SK-N-SH treated with all-trans-retinoic acid at 6 μM for 48 hours (cell line): Measurements from ENCODE around the gene WWC2.

Experiments used
- ATAC-seq: fragments of 200-7000 bp; cut with Tn5 transposase; 3 replicates; pipeline ENCODE4 v1.9.1; 2020; ENCODE audit warnings: mild to moderate bottlenecking, moderate library complexity
- ARNTL ChIP-seq: fragments of 450-650 bp; formaldehyde crosslinking; IDR thresholded peaks from 2 replicates; pipeline ENCODE4 v1.5.0; 2020; ENCODE audit warnings: low read depth, mild to moderate bottlenecking, moderate library complexity, borderline replicate concordance
- BACH2 ChIP-seq: fragments of 250-450 bp; sonication (Bioruptor Pico); IDR thresholded peaks from 2 replicates; pipeline ENCODE4 v1.9.0; 2021; ENCODE audit warnings: mild to moderate bottlenecking, borderline replicate concordance
- CSDC2 ChIP-seq: fragments of 250-450 bp; sonication (Bioruptor Pico); IDR thresholded peaks from 2 replicates; pipeline ENCODE4 v1.5.0; 2020; ENCODE audit warnings: mild to moderate bottlenecking, moderate library complexity
- ESRRG ChIP-seq: fragments of 250-450 bp; sonication (Bioruptor Pico); IDR thresholded peaks from 2 replicates; pipeline ENCODE4 v1.6.1; 2021; ENCODE audit warnings: mild to moderate bottlenecking
- GLIS3 ChIP-seq: fragments of 250-450 bp; sonication (Bioruptor Pico); IDR thresholded peaks from 2 replicates; pipeline ENCODE4 v1.5.0; 2020; ENCODE audit warnings: mild to moderate bottlenecking, moderate library complexity
- ISL1 ChIP-seq: fragments of 250-450 bp; sonication (Bioruptor Pico); IDR thresholded peaks from 2 replicates; pipeline ENCODE4 v2.1.2; 2022; ENCODE audit warnings: mild to moderate bottlenecking, moderate library complexity
- OSR1 ChIP-seq: fragments of 250-450 bp; sonication (Bioruptor Pico); IDR thresholded peaks from 2 replicates; pipeline ENCODE4 v1.8.0; 2022; ENCODE audit warnings: moderate library complexity, mild to moderate bottlenecking, inconsistent platforms
- PATZ1 ChIP-seq: fragments of 250-450 bp; sonication (Bioruptor Pico); IDR thresholded peaks from 2 replicates; pipeline ENCODE4 v1.8.0; 2020; ENCODE audit warnings: mild to moderate bottlenecking, moderate library complexity, borderline replicate concordance
- POU6F1 ChIP-seq: fragments of 250-450 bp; sonication (Bioruptor Pico); IDR thresholded peaks from 2 replicates; pipeline ENCODE4 v1.8.0; 2021; ENCODE audit warnings: low read depth, mild to moderate bottlenecking, moderate library complexity, borderline replicate concordance
- PPARA ChIP-seq: fragments of 250-450 bp; sonication (Bioruptor Pico); IDR thresholded peaks from 2 replicates; pipeline ENCODE4 v1.5.0; 2020; ENCODE audit warnings: mild to moderate bottlenecking, borderline replicate concordance
- RARB ChIP-seq: fragments of 250-450 bp; sonication (Bioruptor Pico); IDR thresholded peaks from 2 replicates; pipeline ENCODE4 v1.8.0; 2021; ENCODE audit warnings: mild to moderate bottlenecking, moderate library complexity
- SNAI2 ChIP-seq: fragments of 250-450 bp; sonication (Bioruptor Pico); IDR thresholded peaks from 2 replicates; pipeline ENCODE4 v1.5.0; 2020; ENCODE audit warnings: mild to moderate bottlenecking, moderate library complexity
- TOX ChIP-seq: fragments of 250-450 bp; sonication (Bioruptor Pico); IDR thresholded peaks from 2 replicates; pipeline ENCODE4 v1.8.0; 2021; ENCODE audit warnings: mild to moderate bottlenecking, moderate library complexity, borderline replicate concordance
- ZC3H10 ChIP-seq: fragments of 250-450 bp; sonication (Bioruptor Pico); IDR thresholded peaks from 2 replicates; pipeline ENCODE4 v1.5.1; 2021; ENCODE audit warnings: mild to moderate bottlenecking, moderate library complexity
- ZFP3 ChIP-seq: fragments of 250-450 bp; sonication (Bioruptor Pico); IDR thresholded peaks from 2 replicates; pipeline ENCODE4 v1.5.0; 2020; ENCODE audit warnings: mild to moderate bottlenecking, moderate library complexity
- ZNF565 ChIP-seq: fragments of 450-650 bp; formaldehyde crosslinking; conservative IDR thresholded peaks from 2 replicates; pipeline ENCODE4 v1.5.0; 2020; ENCODE audit warnings: low read depth, mild to moderate bottlenecking, moderate library complexity
- ZNF70 ChIP-seq: fragments of 450-650 bp; formaldehyde crosslinking; IDR thresholded peaks from 2 replicates; pipeline ENCODE4 v1.5.0; 2020; ENCODE audit warnings: mild to moderate bottlenecking, moderate library complexity
- ZNF8 ChIP-seq: fragments of 450-650 bp; formaldehyde crosslinking; IDR thresholded peaks from 2 replicates; pipeline ENCODE4 v1.5.0; 2020; ENCODE audit warnings: mild to moderate bottlenecking, moderate library complexity
- TF ChIP-seq, protein P1 (sequence below): fragments of 250-450 bp; sonication (Bioruptor Pico); IDR thresholded peaks from 2 replicates; pipeline ENCODE4 v1.5.1; 2021; ENCODE audit warnings: mild to moderate bottlenecking, moderate library complexity
- TF ChIP-seq, protein P2 (sequence below): fragments of 250-450 bp; sonication (Bioruptor Pico); IDR thresholded peaks from 2 replicates; pipeline ENCODE4 v1.5.1; 2020; ENCODE audit warnings: low read depth, mild to moderate bottlenecking, moderate library complexity

WWC2 gene

DNA sequence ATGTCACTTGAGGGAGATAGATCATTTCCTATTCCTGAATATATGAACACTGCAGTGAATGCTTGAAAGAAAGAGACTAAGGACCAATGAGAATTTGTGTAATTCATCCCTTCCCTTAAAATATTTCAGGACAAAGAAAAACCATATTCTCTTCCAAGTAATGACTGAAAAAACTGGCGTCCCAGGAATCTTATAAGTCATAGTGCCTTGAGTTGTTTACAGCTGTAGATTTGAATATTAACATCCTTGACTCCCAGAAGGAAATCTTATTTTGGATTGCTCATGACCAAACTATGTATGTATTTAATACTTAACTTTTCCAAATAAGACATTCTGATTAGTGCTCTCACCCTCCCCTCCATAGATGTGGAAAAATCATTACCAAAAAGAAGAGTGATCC is 165.6 kb downstream of the WWC2 start:
- peak; percentile 7; the same call in 2 of the 3 replicates for ATAC-seq
- no peak for TF ChIP-seq ZC3H10 (CRISPR knock-in tag)
- no peak for TF ChIP-seq ISL1 (CRISPR knock-in tag)
- TF ChIP-seq ZNF8 (CRISPR knock-in tag), result no peak
- TF ChIP-seq, protein P1, sequence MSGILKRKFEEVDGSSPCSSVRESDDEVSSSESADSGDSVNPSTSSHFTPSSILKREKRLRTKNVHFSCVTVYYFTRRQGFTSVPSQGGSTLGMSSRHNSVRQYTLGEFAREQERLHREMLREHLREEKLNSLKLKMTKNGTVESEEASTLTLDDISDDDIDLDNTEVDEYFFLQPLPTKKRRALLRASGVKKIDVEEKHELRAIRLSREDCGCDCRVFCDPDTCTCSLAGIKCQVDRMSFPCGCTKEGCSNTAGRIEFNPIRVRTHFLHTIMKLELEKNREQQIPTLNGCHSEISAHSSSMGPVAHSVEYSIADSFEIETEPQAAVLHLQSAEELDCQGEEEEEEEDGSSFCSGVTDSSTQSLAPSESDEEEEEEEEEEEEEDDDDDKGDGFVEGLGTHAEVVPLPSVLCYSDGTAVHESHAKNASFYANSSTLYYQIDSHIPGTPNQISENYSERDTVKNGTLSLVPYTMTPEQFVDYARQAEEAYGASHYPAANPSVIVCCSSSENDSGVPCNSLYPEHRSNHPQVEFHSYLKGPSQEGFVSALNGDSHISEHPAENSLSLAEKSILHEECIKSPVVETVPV (CRISPR knock-in tag), result no peak
- no peak for TF ChIP-seq BACH2 (CRISPR knock-in tag)
- TF ChIP-seq PPARA (CRISPR knock-in tag), result no peak
- TF ChIP-seq TOX (CRISPR knock-in tag), result no peak
- no peak for TF ChIP-seq POU6F1 (CRISPR knock-in tag)
- TF ChIP-seq CSDC2 (CRISPR knock-in tag), result no peak
- TF ChIP-seq SNAI2 (CRISPR knock-in tag), result no peak
- TF ChIP-seq, protein P2, sequence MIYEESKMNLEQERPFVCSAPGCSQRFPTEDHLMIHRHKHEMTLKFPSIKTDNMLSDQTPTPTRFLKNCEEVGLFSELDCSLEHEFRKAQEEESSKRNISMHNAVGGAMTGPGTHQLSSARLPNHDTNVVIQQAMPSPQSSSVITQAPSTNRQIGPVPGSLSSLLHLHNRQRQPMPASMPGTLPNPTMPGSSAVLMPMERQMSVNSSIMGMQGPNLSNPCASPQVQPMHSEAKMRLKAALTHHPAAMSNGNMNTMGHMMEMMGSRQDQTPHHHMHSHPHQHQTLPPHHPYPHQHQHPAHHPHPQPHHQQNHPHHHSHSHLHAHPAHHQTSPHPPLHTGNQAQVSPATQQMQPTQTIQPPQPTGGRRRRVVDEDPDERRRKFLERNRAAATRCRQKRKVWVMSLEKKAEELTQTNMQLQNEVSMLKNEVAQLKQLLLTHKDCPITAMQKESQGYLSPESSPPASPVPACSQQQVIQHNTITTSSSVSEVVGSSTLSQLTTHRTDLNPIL (CRISPR knock-in tag), result no peak
- no peak for TF ChIP-seq RARB (CRISPR knock-in tag)
- TF ChIP-seq ZNF565 (CRISPR knock-in tag), result no peak
- no peak for TF ChIP-seq ZNF70 (CRISPR knock-in tag)
- no peak for TF ChIP-seq ESRRG (CRISPR knock-in tag)

DNA sequence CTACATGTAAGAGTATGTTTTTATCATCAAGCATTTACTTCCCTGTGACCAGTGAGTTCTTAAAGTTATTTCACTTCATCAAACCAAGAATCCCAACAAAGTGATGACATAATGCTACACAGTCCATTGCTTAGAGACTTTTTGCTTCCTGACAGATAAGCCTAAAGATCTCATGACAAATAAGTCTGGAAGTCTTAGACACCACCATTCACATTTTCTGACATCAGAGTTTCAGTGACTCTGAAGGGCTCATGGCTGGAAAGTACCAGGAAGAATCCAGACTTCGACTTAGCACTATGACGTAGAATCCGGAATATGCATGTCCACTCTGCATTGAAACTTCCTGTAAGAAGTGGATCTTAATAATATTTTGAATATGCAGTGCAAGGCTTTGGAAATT is 167.3 kb downstream of the WWC2 start:
- no peak for ATAC-seq
- no peak for TF ChIP-seq POU6F1 (CRISPR knock-in tag)
- TF ChIP-seq ZNF70 (CRISPR knock-in tag), result no peak
- TF ChIP-seq ZC3H10 (CRISPR knock-in tag), result no peak
- no peak for TF ChIP-seq ZNF8 (CRISPR knock-in tag)
- no peak for TF ChIP-seq OSR1
- no peak for TF ChIP-seq RARB (CRISPR knock-in tag)
- TF ChIP-seq ARNTL (CRISPR knock-in tag), result no peak

DNA sequence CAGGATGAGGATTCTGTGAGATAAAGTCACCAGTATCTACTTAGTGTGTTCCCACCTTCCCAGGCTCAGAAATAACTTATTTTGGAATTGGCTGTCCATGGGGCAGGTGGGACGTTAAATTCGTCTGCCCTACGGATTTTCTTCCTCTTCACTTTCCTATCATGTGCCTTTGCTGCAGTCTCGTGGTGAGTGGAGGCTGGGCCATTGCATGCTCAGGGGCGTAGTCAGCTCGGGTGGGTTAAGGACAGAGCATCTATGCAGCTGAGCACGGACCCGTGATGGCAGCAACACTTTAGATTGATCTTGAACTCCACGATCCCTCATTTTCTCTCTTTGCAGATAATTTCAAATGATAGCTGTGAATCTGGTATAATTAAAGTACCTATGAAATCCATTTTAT is 169.5 kb downstream of the WWC2 start:
- ATAC-seq, result no peak
- TF ChIP-seq TOX (CRISPR knock-in tag), result no peak
- TF ChIP-seq GLIS3 (CRISPR knock-in tag), result no peak
- no peak for TF ChIP-seq ARNTL (CRISPR knock-in tag)
- no peak for TF ChIP-seq SNAI2 (CRISPR knock-in tag)
- no peak for TF ChIP-seq ZNF8 (CRISPR knock-in tag)
- TF ChIP-seq BACH2 (CRISPR knock-in tag), result no peak
- no peak for TF ChIP-seq ZC3H10 (CRISPR knock-in tag)
- TF ChIP-seq ZNF70 (CRISPR knock-in tag), result no peak
- no peak for TF ChIP-seq CSDC2 (CRISPR knock-in tag)
- no peak for TF ChIP-seq ISL1 (CRISPR knock-in tag)
- TF ChIP-seq, protein P1 (CRISPR knock-in tag), result no peak
- TF ChIP-seq ESRRG (CRISPR knock-in tag), result no peak
- TF ChIP-seq ZNF565 (CRISPR knock-in tag), result no peak
- TF ChIP-seq RARB (CRISPR knock-in tag), result no peak
- TF ChIP-seq, protein P2 (CRISPR knock-in tag), result no peak
- no peak for TF ChIP-seq OSR1
- no peak for TF ChIP-seq ZFP3 (CRISPR knock-in tag)
- no peak for TF ChIP-seq POU6F1 (CRISPR knock-in tag)
- no peak for TF ChIP-seq PPARA (CRISPR knock-in tag)
- TF ChIP-seq PATZ1 (CRISPR knock-in tag), result no peak
